LNCAP (cell line): ENCODE measurements around the gene MEGF6.

Source experiments
- CTCF ChIP-seq: fragments of 450-650 bp; IDR thresholded peaks from 2 replicates; pipeline ENCODE4 v1.5.1; 2017; ENCODE audit warnings: mild to moderate bottlenecking

The MEGF6 gene

DNA sequence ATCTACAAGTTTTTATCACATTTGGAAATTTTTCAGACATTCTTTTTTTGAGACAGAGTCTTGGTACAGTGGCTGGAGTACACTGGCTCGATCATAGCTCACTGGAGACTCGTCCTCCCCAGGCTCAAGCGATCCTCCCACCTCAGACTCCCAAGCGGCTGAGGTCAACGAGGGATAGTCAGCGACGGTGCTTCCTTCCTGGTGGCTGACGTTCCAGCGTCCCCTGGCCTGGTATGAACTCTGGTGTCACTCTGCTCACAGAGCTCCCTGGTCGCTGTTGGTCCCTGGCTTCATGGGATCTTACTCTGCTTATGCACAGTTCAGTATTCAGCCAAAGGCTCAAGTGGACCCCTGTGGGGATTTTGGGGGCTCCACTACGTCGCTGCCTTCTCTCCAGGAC, 160.3 kb downstream of the MEGF6 start:
- TF ChIP-seq CTCF = no peak

DNA sequence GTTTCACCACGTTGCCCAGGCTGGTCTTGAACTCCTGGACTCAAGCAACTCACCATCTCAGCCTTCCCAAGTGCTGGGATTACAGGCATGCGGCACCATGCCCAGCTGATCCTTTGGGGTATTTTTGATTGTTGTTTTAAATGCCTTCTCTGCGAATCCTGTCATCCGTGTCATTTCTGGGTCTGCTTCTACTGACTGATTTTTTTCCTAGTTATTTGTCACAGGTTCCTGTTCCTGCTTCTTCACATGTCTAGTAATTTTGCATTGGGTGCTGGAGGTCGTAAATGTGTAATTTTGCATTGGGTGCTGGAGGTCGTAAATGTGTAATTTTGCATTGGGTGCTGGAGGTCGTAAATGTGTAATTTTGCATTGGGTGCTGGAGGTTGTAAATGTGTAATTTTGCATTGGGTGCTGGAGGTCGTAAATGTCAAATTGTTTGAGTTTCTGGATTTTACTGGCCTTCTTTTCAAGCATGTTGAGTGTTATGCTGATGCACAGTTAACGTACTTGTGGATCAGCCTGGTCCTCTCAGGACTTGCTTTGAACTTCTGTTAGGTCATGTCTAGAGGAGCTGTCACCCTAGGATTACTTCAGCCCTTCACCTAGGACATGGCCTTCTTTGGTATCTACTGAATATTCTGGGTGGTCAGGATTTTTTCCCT, 161.0 kb downstream of the MEGF6 start:
- TF ChIP-seq CTCF = no peak

DNA sequence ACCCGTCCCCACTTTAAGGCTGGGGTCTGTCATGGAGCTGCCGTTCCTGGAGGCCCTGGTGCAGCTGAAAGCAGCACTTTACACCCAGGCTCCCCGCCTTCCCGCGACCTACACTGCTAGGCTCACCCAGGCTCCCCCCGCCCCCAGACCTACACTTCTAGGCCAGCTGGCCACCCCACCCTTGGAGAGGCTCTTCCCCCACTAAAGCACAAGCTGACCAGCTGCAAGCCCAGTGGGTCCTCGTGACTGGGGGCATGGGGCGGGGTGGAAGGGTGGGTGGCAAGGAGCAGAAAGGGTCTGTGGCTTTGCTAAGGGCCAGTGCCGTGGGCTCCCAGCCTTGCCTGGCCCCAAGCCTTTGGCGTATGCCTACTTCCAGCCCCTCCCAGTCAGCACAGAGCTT, 166.6 kb downstream of the MEGF6 start:
- no peak for TF ChIP-seq CTCF

DNA sequence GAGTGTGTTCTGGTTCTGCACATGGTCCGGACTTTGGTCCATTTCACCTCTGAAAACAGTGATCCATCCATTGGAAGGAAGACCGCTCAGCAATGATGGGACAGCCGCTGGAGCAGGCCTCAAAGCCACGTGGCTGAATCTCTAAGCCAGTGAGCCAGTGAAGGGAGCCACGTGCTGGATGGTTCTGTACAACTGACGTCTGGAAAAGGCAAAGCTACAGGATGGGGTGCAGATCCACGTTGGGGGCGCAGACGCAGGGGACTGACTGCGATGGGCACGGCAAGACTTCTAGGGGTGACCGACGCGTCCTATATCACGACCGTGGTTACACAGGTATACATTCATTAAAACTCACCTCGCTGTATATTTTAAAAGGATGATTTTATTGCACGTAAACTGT, 167.0 kb downstream of the MEGF6 start:
- TF ChIP-seq CTCF = no peak

DNA sequence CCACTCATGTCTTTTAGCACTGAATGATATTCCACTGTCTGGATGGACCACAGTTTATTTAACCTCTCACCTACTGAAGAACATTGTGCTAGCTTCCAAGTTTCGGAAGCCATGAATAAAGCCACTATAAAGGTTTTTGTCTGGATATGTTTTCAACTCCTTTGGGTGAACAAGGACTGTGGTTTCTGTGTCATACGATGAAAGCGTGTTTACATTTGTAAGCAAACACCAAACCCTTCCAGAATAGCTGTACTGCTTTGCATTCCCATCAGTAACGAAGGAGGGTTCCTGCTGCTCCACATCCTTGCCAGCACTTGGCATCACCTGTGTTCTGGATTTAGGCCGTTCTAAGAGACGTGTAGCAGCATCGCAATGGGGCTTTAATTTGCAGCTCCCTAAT, 167.5 kb downstream of the MEGF6 start:
- no peak for TF ChIP-seq CTCF

DNA sequence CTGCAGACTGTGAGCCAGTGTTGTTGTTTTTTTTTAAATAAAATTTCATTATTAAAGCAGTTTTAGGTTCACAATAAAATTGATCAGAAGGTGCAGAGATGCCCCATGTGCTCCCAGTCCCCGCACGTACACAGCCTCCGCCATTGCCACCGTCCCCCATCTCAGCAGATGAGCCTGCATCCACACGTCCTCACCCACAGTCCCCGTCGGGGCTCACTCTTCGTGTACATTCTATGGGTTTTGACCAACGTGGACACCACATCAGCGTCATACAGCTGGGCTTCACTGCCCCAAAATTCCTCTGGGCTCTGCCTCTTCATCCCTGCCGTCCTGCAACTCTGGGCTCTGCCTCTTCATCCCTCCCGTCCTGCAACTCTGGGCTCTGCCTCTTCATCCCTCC, 168.4 kb downstream of the MEGF6 start:
- no peak for TF ChIP-seq CTCF

DNA sequence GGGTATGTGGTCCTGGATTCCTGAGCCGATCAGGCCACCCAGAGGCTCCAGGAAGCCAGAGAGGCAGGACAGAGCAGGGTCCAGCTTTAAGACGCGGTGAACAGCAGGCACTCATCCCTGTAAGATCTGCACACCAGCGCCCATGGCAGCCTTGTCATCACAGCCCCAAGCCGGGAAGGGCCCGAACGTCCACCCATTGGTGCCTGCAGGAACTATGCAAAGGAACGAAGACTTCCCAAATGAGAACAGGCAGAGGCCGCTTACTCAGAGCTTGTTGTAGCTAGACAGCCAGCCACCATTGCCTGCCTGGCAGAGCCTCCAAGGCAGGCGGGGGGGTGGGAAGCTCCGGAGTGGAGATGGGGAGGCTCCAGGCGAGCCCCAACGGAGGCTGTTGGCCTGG, 169.0 kb downstream of the MEGF6 start:
- no peak for TF ChIP-seq CTCF

GRCh38 chr1:3441880-3442279, 169.4 kb downstream of the MEGF6 start:
- no peak for TF ChIP-seq CTCF
